DMS53 (cell line): Measurements from ENCODE around the gene ADGRA1.

ENCODE experiments used
- DNase-seq: peaks from one replicate; lab custom pipeline; 2025; lab: John Stamatoyannopoulos, UW

Gene ADGRA1

DNA sequence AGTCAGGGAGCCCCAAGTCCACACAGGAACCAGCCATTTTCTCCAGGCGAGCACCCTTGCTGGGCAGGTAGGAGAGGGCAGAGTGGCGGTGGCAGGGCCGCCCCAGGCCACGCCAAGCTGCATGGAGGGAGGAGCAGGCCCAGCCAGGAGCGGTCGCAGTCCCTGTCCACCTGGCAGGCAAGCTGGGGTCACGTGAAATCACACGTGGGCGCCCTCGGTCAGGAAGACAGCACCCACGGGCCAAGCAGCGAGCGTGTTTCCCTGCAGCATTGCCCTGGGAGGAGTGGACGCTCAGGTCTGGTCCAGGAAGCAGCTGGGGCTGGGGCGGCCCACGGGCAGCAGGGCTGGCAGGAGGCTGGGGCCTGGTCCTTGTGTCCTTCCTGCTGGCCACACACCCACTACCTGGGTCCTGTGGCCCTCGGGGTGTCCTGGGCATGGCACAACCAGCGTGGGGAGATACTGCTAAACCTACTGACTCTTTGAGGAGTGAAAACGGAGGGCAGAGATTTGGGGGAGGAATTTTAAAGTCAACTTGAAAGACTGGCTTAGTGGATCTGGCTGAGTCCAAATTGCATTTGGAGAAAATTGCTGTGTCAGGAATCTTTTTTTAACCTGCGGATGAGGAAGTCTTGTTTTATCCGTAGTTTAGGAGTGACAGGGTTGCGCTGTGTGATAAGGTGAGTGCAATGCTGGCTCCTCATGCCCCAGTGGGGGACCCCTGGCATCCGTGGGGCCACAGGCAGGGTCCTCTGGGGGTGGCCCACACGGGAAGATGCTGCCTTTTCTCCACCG is 12.2 kb upstream of the ADGRA1 start:
- no peak for DNase-seq

DNA sequence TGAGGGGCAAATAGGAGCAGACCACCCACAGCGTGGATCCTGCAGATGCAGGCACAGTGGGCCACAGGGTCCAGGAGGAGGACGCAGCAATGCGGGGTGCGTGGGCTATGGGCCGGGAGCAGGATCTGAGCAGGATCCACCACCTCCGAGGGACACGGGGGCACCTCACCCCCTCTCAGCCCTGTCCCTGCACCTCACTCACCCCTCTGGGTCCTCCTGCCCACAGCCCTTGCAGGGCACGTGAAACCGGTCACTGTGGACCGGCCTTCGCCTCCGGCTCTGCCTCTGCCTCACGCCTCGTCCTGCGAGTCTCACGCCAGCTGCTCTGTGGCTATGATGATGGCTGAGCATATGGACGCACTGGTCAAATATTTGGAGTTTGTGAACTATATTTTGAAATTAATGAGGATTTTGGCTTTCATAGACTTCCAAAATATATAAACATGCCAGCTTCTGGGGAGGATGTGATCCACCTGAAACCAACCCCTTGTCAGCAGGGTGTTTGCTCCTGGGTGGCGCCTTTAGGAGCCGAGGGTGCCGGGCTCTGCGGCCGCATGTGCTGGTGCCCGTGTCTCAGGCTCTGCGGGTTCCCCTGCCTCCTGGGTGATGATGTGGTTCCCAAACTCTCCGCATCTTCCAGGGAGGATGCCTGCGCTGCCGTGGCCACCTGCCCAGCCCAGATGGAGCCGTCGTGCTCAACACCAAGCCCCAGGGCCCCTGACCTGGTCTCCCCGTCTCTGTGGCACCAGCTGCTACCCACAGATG is 11.3 kb upstream of the ADGRA1 start:
- DNase-seq = no peak

DNA sequence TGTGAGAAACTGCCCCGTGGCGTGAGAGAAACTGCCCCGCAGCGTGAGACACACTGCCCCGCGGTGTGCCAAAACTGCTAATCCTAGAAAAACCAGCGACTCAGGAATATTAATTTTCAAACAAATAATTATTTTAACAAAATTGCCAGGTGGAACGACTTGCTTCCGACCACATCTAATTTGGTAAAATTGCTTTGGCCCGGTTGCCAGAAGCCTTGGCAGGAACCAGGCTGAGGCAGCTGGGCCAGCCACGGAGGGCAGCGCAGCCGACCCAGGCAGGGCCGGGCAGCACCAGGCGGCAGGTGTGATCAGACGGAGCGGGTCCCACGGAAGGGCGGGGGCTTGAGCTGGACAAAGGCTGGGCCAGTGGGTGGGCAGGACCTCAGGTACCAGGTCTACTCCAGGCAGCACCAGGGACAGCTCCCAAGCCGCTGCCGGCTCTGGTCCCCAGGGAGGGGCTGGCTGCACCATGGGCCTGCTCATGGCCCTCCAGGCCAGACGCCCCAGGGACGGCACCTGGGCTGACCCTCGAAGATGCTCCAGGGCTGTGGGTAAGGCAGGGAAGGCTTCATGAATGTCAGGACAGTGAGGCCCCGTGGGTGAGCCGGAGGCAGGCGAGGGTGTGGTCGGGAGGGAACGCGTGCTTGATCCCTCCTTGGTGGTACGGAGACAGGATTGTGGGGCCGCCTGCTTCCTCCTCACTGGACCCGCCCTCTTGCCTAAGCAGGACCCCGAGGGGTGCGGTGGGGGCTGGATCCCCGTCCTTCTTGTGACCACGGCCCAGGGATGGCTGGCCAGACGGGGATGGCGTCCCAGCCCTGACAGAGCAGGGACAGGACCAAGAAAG is 7.7 kb upstream of the ADGRA1 start:
- no peak for DNase-seq

DNA sequence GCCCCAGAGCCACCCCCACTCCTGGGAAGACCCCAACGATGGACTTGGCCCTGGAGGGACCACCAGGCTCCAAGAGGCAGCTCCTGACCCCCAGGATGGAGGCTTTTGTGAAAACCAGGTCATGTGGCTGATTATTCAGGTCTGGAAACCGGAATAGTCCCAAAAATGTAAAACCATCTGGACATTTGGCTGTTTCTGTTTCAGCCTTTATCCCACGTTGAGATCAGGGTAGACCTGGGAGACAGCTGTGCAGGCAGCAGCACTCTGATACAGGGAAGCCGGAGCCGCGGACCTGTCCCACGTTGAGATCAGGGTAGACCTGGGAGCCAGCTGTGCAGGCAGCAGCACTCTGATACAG is 7.1 kb upstream of the ADGRA1 start:
- DNase-seq = no peak

DNA sequence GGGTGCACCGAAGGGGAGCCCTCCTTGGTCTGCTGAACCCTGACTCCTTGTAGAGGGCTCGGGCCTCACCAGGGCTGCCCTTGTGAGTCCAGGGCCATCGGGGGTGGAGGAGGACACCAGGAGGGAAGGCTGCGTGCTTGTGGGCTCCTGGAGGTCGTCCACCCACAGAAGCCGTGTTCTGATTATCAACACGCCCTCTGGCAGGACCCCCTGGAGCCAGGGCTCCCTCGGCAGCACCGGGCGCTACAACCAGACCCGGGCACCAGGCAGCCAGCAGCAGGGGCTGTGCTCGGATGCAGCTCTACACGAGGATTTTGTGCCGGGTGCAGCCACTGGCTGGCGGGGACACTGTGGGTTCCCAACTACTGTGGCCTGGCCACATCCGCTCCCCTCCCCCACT is 6.1 kb upstream of the ADGRA1 start:
- DNase-seq = no peak

DNA sequence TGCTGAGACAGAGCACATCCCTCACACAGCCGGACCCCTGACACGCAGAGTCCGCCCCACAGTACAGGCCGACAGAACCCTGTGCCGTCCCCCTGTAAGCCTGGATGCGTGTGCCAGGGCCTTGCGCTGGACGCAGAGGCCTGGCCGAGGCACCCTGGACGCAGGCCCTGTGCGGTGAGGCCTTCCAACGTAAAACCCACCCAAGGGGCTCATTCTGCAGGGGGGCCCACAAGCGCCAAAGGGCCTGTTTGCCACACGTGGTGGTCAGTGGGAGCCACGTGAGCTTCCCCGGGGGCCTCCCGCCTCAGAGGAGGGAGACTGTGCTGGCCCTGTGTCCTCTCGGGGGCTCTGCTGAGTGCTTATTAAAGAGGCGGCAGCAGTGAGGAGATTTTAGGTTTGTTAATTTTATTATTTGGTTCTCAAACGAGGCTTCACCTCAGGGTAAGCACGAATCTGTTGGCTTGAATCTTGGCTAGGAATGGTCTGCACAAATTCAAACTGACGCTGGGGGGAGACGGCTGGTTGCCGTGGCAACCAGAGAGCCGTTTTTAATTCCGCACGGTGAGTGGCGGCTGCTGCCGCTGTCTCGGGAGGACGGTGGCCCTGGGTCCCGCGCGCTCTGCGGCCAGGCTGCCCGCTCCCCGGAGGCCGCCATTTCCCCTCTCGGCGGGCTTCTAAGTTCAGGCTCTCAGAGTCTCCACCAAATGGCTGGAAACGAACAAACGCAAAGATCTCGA is 4.9 kb upstream of the ADGRA1 start:
- DNase-seq = no peak

DNA sequence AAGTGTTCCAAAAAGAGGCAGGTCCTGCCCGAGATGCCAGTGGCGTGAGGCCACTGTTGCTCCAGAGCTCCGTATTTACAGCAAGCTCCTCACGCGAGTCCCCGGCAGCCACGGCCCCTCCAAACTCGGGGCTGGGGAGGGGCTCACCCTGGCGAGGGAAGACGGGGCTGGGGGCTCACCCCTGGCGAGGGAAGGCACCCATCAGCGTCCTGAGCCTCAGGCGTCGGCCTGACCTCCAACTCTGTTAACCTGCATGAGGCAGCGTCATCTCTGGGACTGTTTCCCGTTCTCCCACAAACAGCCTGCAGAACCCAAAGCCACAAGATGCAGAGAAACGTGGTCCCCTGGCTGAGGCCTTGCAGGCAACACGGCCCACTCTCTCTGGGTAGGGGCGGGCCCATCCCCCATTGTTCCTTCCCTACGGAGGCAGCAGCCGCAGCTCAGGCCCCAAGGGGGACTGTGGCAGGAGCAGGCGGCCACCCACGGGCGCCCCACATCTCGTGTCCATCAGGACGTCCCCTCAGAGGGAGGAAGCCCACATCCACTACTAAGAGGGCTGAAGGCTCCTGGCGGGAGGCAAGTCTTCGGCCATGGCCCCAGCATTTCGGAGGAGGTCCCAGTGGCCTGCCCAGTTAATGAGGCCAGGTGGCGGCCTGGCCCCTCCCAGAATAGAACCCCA is 4.2 kb upstream of the ADGRA1 start:
- no peak for DNase-seq

DNA sequence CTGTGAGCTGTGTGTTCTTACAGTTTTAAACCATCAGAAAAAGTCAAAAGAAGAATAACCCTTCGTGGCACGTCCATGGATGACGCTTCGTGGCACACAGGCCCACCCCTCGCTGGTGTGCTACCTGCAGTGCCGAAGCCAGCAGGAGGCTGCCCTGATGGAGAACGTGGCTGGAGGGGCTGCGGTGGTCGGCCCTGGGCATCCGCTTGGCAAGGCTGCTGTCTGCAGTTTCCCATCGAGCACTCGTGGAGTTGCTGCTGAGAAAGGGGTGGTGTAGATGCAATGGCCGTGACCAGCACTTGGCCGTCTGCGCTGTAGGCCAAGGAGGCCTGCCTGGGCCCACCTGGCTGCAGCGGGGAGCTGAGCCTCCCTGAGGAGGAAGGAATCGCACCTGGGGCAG is 3.2 kb upstream of the ADGRA1 start:
- DNase-seq = no peak

DNA sequence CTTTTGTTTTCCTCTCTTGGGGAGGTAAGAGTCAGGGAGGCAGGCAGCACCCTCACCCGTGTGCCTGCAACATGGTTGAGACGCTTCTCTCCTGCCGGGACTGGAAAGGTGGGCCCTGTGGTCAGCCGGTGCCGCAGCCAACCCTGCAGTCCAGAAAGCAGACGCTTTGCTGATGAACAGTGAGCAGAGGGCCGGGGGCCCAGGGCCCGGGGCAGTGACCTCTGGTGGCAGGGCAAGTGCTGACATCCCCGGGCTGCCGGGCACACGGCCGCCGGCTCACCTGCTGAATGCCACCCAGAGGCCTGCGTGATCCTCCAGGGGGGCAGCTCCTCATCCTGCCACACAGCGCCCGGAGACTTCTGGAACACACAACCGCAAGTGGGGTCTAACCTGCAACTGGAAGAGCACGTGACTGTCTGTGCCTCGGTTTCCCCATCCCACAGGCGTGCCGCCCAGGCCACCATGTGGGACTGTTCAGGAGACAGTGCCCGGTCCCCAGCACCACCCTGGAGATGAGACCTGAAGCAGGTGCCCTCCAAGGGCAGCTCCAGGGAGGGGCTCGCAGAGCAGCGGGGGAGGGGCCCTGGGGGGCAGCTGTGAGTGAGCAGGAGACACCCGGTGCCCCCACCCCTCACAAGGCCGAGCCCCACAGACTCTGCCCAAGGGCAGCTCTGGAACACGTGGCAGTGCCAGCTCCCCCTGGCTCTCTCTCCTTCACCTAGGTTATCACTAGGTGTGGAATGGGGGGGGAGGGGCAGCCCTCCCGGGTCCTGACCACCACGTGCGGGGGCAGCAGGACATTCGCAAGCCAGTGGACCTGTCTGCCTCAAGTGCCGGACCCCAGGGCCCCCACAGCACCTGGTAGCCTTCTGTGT is 2.2 kb upstream of the ADGRA1 start:
- DNase-seq = no peak

DNA sequence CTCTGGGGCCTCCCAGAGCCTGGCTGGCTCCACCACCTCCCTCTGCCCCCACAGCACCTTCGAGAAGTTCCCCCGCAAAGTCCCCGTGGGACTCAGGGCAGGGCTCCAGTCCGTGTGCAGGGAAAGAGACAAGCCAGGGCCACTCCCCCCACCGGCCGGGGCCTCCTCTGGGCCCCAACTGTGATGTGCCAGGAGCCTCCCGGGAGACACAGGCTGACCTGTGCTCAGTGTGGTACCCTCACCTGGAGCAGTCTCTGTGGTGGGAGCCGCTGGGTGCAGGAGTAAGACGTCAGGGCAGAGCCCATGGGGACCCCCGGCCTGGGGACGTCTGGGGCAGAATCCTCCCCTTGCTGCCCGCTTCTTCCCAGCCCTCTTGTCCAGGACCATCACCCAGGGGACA is 1.5 kb upstream of the ADGRA1 start:
- DNase-seq = no peak

DNA sequence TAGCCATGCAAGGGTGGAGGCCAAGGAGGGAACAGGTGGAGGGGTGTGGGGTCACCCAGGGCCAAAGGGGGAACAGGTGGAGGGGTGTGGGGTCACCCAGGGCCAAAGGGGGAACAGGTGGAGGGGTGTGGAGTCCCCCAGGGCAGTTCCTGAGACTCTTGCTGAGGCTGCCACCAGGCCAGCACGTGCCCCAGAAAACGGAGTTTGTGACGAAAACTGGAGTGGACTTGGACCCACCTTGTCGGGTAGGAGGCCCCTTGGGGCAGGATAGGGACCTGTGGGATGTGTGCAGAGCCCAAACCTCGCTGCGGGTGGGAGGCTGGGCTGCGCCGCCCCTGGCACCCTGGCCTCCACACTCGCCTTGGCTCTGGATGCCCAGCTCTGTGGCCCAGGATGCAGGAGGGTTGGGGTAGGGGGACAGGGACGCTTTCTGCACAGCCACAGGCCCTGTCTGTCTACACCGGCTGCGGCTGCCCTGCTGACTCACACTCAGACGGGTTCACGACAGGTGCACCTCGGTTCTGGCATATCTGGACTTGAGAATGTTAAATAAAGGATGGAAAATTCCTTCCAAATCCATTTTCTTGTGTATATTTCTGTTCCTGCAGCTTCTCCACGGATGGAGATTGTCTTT is 562 bp upstream of the ADGRA1 start:
- DNase-seq = no peak

DNA sequence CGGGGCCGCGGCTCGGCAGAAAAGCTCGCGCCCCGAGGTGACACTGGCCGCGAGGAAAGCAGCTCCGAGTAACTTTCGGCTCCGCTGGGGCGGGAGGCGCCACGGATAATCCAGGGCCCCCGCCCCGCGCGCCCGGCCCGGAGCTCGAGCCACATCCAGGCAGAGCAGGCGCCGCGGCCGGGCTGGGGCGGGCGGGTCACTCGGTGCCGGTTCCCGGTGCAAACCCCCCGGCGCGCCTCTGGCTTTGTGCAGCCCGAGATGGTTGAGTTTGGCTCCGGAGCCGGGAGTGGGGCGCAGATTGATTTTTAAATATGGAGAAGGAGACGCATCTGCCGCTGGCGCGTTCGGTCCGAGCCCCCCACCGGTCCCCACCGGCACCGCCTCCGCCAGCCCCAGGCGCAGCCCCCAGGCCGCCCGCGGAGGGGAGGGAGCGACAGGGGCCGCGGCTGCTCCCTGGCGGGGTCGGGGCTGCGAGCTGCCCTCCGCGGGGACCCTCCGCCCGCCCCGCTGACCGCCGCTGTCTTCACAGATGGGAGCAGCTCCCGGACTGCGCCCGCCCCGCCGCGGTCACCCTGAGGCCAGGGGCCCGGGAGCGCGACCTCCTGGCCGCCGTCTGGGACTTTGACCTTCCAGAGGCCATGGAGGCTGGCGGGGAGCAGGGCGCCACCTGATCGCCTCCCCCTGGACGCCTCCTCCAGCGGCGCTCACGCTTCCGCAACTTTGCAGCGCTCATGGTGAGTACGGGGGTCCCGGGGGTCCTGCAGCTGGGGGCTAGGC is 643 bp downstream of the ADGRA1 start:
- no peak for DNase-seq

DNA sequence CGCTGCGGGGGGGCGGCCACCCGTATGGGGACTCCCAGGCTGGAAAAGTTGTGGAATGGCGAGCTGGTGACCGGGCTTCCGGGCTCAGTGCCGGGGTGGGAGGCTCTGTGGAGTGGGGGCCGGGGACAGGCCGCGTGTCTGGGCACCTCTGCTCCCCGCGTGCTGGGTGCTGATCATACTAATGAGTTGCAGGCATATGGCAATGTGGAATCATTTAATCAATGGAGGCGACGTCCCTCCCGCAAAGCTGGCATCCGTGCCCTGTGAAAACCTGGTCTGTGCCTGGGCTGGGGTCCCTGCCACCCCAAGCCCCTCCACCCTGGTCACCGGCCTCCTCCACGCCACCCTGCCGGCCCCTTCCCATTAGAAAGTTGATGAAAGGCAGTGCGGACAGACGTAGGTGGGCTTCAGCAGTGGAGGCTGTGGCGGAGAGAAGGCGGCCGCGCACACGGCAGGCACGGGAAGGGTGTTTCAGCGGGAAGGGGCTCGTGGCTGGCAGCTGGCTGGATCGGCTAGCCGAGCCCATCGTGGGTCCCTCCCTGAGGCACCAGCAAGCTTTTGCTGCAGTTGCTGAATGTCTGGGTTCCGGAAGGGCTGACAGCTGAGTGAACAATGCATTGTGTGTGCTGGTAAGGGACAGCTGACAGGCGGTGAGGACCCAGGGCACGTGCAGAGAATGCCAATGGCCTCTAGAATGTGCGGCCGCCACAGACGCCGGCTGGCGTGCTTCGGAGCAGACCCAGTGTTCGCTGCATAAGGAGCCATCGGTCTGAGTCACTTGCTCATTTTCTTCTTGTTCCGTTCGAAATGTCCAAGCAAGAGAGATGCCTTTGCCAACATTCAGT is 1.5 kb downstream of the ADGRA1 start:
- no peak for DNase-seq

DNA sequence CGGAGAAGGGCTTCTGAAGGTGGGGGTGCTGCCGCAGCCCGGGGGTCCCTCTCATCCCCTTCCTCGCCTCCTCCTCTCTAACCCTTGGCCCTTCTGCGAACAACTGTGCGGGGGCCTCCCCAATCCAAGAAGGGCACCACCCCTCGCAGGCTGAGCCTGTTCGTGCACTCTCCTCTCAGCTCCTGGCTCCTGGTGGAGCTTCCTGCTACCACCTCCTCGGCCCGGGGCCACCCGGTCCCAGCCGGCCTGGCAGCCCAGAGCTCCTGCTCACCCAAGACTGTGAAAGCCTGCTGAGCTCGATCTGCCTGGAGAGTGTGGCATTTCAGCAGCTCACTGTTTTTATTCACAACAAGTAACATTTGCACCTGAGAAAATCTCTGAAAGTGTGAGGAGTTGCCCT is 2.4 kb downstream of the ADGRA1 start:
- no peak for DNase-seq

DNA sequence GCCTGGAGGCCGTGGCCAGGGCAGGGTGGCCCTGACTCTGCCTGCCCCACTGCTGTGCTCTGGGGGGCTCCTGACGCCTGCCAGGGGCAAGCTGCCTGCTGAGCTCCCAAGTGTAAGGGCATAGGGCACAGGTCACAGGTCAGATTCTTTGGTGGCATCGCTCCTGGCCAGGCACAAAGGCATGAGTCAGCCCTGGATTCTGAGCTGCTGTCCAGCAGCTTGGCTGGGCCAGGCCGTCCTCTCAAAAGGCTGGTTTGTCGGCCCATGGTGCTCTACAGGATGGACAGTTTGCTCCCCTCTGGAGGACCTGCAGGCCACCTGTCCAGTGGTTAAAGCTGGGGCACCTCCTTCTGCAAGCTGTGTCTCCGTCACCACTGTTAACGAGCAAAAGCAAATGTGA is 2.9 kb downstream of the ADGRA1 start:
- no peak for DNase-seq

DNA sequence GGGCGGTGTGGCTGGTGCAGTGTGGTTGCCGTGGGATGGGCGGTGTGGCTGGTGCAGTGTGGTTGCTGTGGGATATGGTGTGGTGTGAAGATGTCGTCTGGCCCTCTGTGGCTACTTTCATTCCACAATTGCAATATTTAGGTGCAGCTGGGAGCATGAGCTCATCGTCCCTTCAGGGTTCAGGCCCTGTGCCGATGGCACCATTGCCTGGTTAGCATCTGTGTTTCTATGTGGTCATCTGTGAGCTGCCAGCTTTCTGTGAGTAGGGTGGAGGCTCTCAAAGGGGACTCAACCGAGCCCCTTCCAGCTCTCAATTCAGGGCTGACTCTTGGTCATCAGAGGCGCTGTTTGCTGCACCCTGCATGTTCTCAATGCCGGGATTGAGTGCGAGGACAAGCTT is 3.6 kb downstream of the ADGRA1 start:
- no peak for DNase-seq

DNA sequence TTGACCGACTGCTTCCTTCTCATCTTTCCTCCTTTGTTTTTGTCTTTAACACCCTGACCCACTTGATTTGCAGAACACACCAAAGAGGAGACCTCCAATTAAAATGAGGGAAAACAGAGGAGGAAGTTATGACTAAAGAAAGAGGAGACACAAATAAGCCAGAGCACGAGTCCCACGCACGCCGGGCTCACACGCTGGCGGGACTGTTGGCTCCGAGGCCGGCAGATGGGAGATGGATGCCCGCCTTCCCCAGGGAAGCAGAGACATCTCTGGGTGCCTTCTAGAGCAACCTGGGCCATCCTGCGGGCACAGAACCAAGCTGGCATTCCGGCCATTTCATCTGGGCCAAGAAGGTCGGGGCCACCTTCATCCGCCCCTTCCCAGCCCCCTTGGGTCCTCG is 5.6 kb downstream of the ADGRA1 start:
- no peak for DNase-seq

DNA sequence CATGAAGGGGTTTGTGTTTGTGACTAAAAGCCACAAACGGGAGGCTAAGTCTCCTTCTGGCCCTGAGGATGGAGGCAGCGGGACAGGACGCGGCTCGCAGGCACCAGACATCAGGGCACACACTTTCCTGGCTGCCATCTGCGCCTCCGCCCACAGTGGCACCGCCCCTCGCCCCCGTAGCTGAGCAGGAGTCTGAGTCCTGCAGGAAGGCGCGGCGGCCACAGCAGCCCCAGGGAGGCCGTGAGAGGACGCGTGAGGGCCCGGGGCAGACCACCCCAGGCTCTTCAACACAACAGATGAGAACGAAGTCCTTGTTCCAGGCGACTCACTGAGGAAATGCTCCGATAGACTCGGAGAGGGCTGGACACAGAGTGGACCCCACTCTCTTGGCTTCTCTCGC is 6.6 kb downstream of the ADGRA1 start:
- no peak for DNase-seq
